PC-3 (cell line): ENCODE measurements around the gene C21orf91.

Experiments used
- EZH2phosphoT487 ChIP-seq: fragments of 300-600 bp; sonication (generic); IDR thresholded peaks from 2 replicates; pipeline ENCODE4 v1.6.1; 2018; ENCODE audit warnings: mild to moderate bottlenecking, antibody characterized with exemption, low read length, borderline replicate concordance
- TF ChIP-seq, protein P1 (sequence below): fragments of 300-600 bp; sonication (generic); conservative IDR thresholded peaks from 2 replicates; pipeline ENCODE4 v1.5.1; 2017; ENCODE audit warnings: antibody characterized with exemption, low read depth, mild to moderate bottlenecking, low read length

DNA sequence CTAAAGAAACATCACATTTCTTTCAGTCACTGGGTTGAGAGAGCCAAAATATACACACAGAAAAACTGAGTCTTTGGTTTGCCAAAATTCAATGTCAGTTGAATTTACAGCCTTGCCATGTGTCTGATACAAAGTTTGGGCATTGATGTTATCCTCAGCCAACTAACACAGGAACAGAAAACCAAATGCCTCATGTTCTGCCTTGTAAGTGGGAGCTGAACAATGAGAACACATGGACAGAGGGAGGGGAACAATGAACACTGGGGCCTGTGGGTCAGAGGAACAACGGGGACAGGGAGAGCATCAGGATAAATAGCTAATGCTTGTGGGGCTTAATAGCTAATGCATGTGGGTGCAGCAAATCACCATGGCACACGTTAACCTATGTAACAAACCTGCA lies 39.6 kb upstream of the C21orf91 start:
- TF ChIP-seq EZH2phosphoT487: no peak
- TF ChIP-seq, protein P1, sequence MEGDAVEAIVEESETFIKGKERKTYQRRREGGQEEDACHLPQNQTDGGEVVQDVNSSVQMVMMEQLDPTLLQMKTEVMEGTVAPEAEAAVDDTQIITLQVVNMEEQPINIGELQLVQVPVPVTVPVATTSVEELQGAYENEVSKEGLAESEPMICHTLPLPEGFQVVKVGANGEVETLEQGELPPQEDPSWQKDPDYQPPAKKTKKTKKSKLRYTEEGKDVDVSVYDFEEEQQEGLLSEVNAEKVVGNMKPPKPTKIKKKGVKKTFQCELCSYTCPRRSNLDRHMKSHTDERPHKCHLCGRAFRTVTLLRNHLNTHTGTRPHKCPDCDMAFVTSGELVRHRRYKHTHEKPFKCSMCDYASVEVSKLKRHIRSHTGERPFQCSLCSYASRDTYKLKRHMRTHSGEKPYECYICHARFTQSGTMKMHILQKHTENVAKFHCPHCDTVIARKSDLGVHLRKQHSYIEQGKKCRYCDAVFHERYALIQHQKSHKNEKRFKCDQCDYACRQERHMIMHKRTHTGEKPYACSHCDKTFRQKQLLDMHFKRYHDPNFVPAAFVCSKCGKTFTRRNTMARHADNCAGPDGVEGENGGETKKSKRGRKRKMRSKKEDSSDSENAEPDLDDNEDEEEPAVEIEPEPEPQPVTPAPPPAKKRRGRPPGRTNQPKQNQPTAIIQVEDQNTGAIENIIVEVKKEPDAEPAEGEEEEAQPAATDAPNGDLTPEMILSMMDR: no peak
